ENCODE results near the gene KAT6B. TPM values are rescaled to one million over a fixed set of nuclear protein-coding genes. Genes with fewer than 3 reads are reported as not detected.

The KAT6B gene
- total RNA-seq, 1 experiment from 2014 or later, result 5.2 TPM

GRCh38 chr10:75010373-75010772 is 184.0 kb downstream of the KAT6B start:
- H3K36me3 ChIP-seq (replicated peaks; ENCODE audit: control insufficient read depth, insufficient read depth, low read length), result 0 out of 2 replicates have a peak, but pooled peaks cover 1% of the 10 kb centered on the region

GRCh38 chr10:75011221-75011620 is 184.8 kb downstream of the KAT6B start:
- DNase-seq, result no peak
- H3K27me3 ChIP-seq (ENCODE audit: control insufficient read depth, insufficient read depth, low read length), result no peaks in the 10 kb centered on the region
- H3K4me3 ChIP-seq (ENCODE audit: insufficient read depth, low read depth, low read length), result no peak overlapping the region
- H3K36me3 ChIP-seq (replicated peaks; ENCODE audit: control insufficient read depth, insufficient read depth, low read length), result 0 out of 2 replicates have a peak, but pooled peaks cover 2% of the 10 kb centered on the region

More at GRCh38 chr10:75010373-75010772, 184.0 kb downstream of the KAT6B start:
- no peaks in the 10 kb centered on the region for H3K27me3 ChIP-seq (ENCODE audit: control insufficient read depth, insufficient read depth, low read length)
- DNase-seq, result no peak
- no peak overlapping the region for H3K4me3 ChIP-seq (ENCODE audit: insufficient read depth, low read depth, low read length)

- H3K36me3 ChIP-seq (replicated peaks; ENCODE audit: control insufficient read depth, insufficient read depth, low read length), result 0 out of 2 replicates have a peak, but pooled peaks cover 2% of the 10 kb centered on the region
- no peak overlapping the region for H3K4me3 ChIP-seq (ENCODE audit: insufficient read depth, low read depth, low read length)
- H3K27me3 ChIP-seq (ENCODE audit: control insufficient read depth, insufficient read depth, low read length), result no peaks in the 10 kb centered on the region
- no peak for DNase-seq
These were observed 186.1 kb downstream of the KAT6B start for GRCh38 chr10:75012471-75012870.

- Histone ChIP-seq H3K27me3 (ENCODE audit: control insufficient read depth, insufficient read depth, low read length) (no peaks in the 10 kb centered on the region), H3K36me3 (replicated peaks; ENCODE audit: control insufficient read depth, insufficient read depth, low read length) (0 out of 2 replicates have a peak, but pooled peaks cover 2% of the 10 kb centered on the region), H3K4me3 (ENCODE audit: insufficient read depth, low read depth, low read length) (no peak overlapping the region)
- DNase-seq, result no peak
These were observed 186.6 kb downstream of the KAT6B start for GRCh38 chr10:75013007-75013406.

GRCh38 chr10:75013522-75013921 is 187.1 kb downstream of the KAT6B start:
- Histone ChIP-seq H3K36me3 (replicated peaks; ENCODE audit: control insufficient read depth, insufficient read depth, low read length) (0 out of 2 replicates have a peak, but pooled peaks cover 2% of the 10 kb centered on the region), H3K4me3 (ENCODE audit: insufficient read depth, low read depth, low read length) (no peak overlapping the region), H3K27me3 (ENCODE audit: control insufficient read depth, insufficient read depth, low read length) (no peaks in the 10 kb centered on the region)
- DNase-seq, result no peak

GRCh38 chr10:75014516-75015230 is 188.3 kb downstream of the KAT6B start:
- Histone ChIP-seq H3K4me3 (ENCODE audit: insufficient read depth, low read depth, low read length) (no peak overlapping the region), H3K27me3 (ENCODE audit: control insufficient read depth, insufficient read depth, low read length) (no peaks in the 10 kb centered on the region), H3K36me3 (replicated peaks; ENCODE audit: control insufficient read depth, insufficient read depth, low read length) (peaks cover 2% of the 10 kb centered on the region; the same call in 1 of the 2 replicates)
- DNase-seq, result no peak

- Histone ChIP-seq H3K27me3 (ENCODE audit: control insufficient read depth, insufficient read depth, low read length) (no peaks in the 10 kb centered on the region), H3K36me3 (replicated peaks; ENCODE audit: control insufficient read depth, insufficient read depth, low read length) (peaks cover 2% of the 10 kb centered on the region; the same call in 1 of the 2 replicates), H3K4me3 (ENCODE audit: insufficient read depth, low read depth, low read length) (no peak overlapping the region)
- DNase-seq, result no peak
These were observed 189.0 kb downstream of the KAT6B start for GRCh38 chr10:75015442-75015841.

- Histone ChIP-seq H3K27me3 (ENCODE audit: control insufficient read depth, insufficient read depth, low read length) (no peaks in the 10 kb centered on the region), H3K36me3 (replicated peaks; ENCODE audit: control insufficient read depth, insufficient read depth, low read length) (peaks cover 4% of the 10 kb centered on the region), H3K4me3 (ENCODE audit: insufficient read depth, low read depth, low read length) (no peak overlapping the region)
- no peak for DNase-seq
These were observed 189.9 kb downstream of the KAT6B start for GRCh38 chr10:75016325-75016724.

GRCh38 chr10:75018251-75018650 is 191.9 kb downstream of the KAT6B start:
- H3K36me3 ChIP-seq (replicated peaks; ENCODE audit: control insufficient read depth, insufficient read depth, low read length), result peaks cover 4% of the 10 kb centered on the region
- no peaks in the 10 kb centered on the region for H3K27me3 ChIP-seq (ENCODE audit: control insufficient read depth, insufficient read depth, low read length)
- no peak for DNase-seq
- H3K4me3 ChIP-seq (ENCODE audit: insufficient read depth, low read depth, low read length), result no peak overlapping the region

GRCh38 chr10:75018686-75019307 is 192.4 kb downstream of the KAT6B start:
- peaks cover 4% of the 10 kb centered on the region for H3K36me3 ChIP-seq (replicated peaks; ENCODE audit: control insufficient read depth, insufficient read depth, low read length)
- H3K4me3 ChIP-seq (ENCODE audit: insufficient read depth, low read depth, low read length), result no peak overlapping the region
- DNase-seq, result no peak
- H3K27me3 ChIP-seq (ENCODE audit: control insufficient read depth, insufficient read depth, low read length), result no peaks in the 10 kb centered on the region

GRCh38 chr10:75019370-75019769 is 193.0 kb downstream of the KAT6B start:
- peaks cover 4% of the 10 kb centered on the region for H3K36me3 ChIP-seq (replicated peaks; ENCODE audit: control insufficient read depth, insufficient read depth, low read length)
- DNase-seq, result no peak
- H3K27me3 ChIP-seq (ENCODE audit: control insufficient read depth, insufficient read depth, low read length), result no peaks in the 10 kb centered on the region
- H3K4me3 ChIP-seq (ENCODE audit: insufficient read depth, low read depth, low read length), result no peak overlapping the region

GRCh38 chr10:75020168-75020567 is 193.8 kb downstream of the KAT6B start:
- DNase-seq, result no peak
- Histone ChIP-seq H3K36me3 (replicated peaks; ENCODE audit: control insufficient read depth, insufficient read depth, low read length) (peaks cover 7% of the 10 kb centered on the region), H3K27me3 (ENCODE audit: control insufficient read depth, insufficient read depth, low read length) (no peaks in the 10 kb centered on the region), H3K4me3 (ENCODE audit: insufficient read depth, low read depth, low read length) (no peak overlapping the region)

- no peaks in the 10 kb centered on the region for H3K27me3 ChIP-seq (ENCODE audit: control insufficient read depth, insufficient read depth, low read length)
- no peak for DNase-seq
- H3K36me3 ChIP-seq (replicated peaks; ENCODE audit: control insufficient read depth, insufficient read depth, low read length), result peaks cover 7% of the 10 kb centered on the region
- H3K4me3 ChIP-seq (ENCODE audit: insufficient read depth, low read depth, low read length), result no peak overlapping the region
These were observed 195.2 kb downstream of the KAT6B start for GRCh38 chr10:75021379-75022249.

GRCh38 chr10:75023074-75023473 is 196.7 kb downstream of the KAT6B start:
- no peak overlapping the region for H3K4me3 ChIP-seq (ENCODE audit: insufficient read depth, low read depth, low read length)
- H3K27me3 ChIP-seq (ENCODE audit: control insufficient read depth, insufficient read depth, low read length), result no peaks in the 10 kb centered on the region
- DNase-seq, result no peak
- peaks cover 7% of the 10 kb centered on the region for H3K36me3 ChIP-seq (replicated peaks; ENCODE audit: control insufficient read depth, insufficient read depth, low read length)

All from H7 (cell line).